Ovary (tissue), 9 donors: ENCODE data around the gene CALML4. TPM values are rescaled to one million over a fixed set of nuclear protein-coding genes. Genes with fewer than 3 reads are reported as not detected.

Experiments used
- DNase-seq, 5 donors: peaks; one replicate each; pipeline ENCODE4 v3.0.0-alpha.2; 2019 to 2020
- H3K27ac ChIP-seq, 2 donors: fragments of 200-600 bp; one replicate each; pipeline versions ENCODE4 v1.5.1 to v1.8.0; 2019 to 2022
- H3K27me3 ChIP-seq: fragments of 200-600 bp; one replicate; pipeline ENCODE4 v1.8.0; 2022
- H3K36me3 ChIP-seq: fragments of 200-600 bp; sonication (generic); one replicate; pipeline ENCODE4 v1.5.1; 2019
- H3K4me1 ChIP-seq: one replicate; pipeline ENCODE4 v1.8.1; 2013; ENCODE audit warnings: mild to moderate bottlenecking, moderate library complexity; ENCODE audit not compliant: insufficient read depth
- H3K4me3 ChIP-seq: fragments of 200-600 bp; sonication (generic); one replicate; pipeline ENCODE4 v1.5.1; 2017
- H3K9me3 ChIP-seq, 2 donors: fragments of 200-600 bp in 1 of 2; sonication (generic) in 1 of 2; one replicate each; pipeline versions ENCODE4 v1.5.1 to v1.8.1; 2013 to 2019; ENCODE audit warnings: mild to moderate bottlenecking in 1 of 2, moderate library complexity in 1 of 2
- CTCF ChIP-seq, 3 donors: fragments of 450-650 bp in 2 of 3; fragments of 200-600 bp in 1 of 3; IDR thresholded peaks; one replicate each; pipeline versions ENCODE4 v1.5.1 to v1.8.0; 2016 to 2022; ENCODE audit warnings: antibody characterized with exemption in 3 of 3, mild to moderate bottlenecking in 1 of 3
- EP300 ChIP-seq: sonication (generic); formaldehyde crosslinking; IDR thresholded peaks from one replicate; pipeline ENCODE4 v1.6.1; 2017; ENCODE audit warnings: antibody characterized with exemption
- POLR2A ChIP-seq: fragments of 450-650 bp; IDR thresholded peaks from one replicate; pipeline ENCODE4 v1.6.1; 2017; ENCODE audit warnings: antibody characterized with exemption, mild to moderate bottlenecking, moderate library complexity
- WGBS, 3 donors: extraction: QIAGEN DNeasy Blood & Tissue Kit in 1 of 3; methylation state at CpG; one replicate each; pipeline versions ENCODE4 v1.1.5 to v1.1.7; 2013 to 2017; 5-methylcytosine and 5-hydroxymethylcytosine counted together
- intact Hi-C, 4 donors: fragments of 100-400 bp; cut with DNase I; formaldehyde crosslinking; loops; one replicate each; pipeline versions ENCODE4 v1.11.0 to v1.15.1; 2022 to 2023
- polyA plus RNA-seq, 2 donors: library from polyadenylated mRNA; stranded (reverse); fragments of 200-250 nt in 1 of 2; fragments of 350-450 nt in 1 of 2; fragmentation: Illumina TruSeq in 1 of 2; extraction: RNeasy Lipid Tissue Mini Kit (QIAGEN cat#74804) in 1 of 2; gene quantifications; one replicate each; pipeline ENCODE4 v1.2.3, GENCODE V29; 2013 to 2014
- total RNA-seq, 7 donors: library from RNA; depleted of rRNA in 2 of 7; stranded (reverse); fragments of >200 nt in 2 of 7; fragmentation: NEBNext Ultra II Directional in 3 of 7; extraction: Animal tissue kit (Norgen Biotek cat#: 25700) in 3 of 7; gene quantifications; one replicate each; pipeline versions ENCODE4 v1.1.0 to v1.2.4, GENCODE V29; 2016 to 2023
- donor health status: DM: no; HTN: no; CAD: no; lungs with moderate emphysema.
- donor health status: DM: no; HTN: no; CAD: no.
- donor health status: Bipolar disorder and iron deficiency.
- donor health status: DM: yes; HTN: yes; CAD: no.
- donor health status: DM: no; HTN: no; CAD: no.
- donor health status: DM: yes; HTN: yes; CAD: no.

CALML4 gene
- total and polyA plus RNA-seq, 9 donors, result 2.5 to 9.5 (median 3.2) TPM

DNA sequence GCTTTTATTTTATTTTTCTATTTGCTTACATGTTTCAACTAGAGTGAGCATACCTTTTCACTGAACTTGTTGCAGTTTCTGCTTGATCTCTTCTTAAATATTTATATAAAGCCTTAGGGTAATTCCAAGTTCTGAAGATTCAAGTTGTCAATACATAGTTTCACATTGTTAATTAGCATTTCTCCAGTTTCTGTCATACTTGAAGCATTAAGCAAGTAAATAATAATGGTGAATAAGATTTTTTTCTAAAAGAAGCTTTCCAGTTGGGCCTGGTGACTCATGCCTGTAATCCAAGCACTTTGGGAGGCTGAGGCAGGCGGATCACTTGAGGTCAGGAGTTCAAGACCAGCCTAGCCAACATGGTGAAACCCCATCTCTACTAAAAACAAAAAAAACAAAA lies 53.9 kb downstream of the CALML4 start:
- Histone ChIP-seq H3K36me3 (no peaks in the 10 kb centered on the region), H3K4me1 (peaks cover 3% of the 10 kb centered on the region), H3K27ac (no peak overlapping the region), H3K4me3 (no peak overlapping the region), H3K9me3 (no peaks in the 10 kb centered on the region), H3K27me3 (no peaks in the 10 kb centered on the region)
- no peak for DNase-seq
- no peak for TF ChIP-seq POLR2A
- no peak for TF ChIP-seq EP300
- TF ChIP-seq CTCF (IDR thresholded peaks at IDR 0.05), result no peak
- 74 to 100% (median 85%) methylated on average over 1 of the region's 1 CpG for WGBS, 3 donors
- intact Hi-C loops, result loop anchor here in 1 of 4 donors (5.0 kb wide), 1 partner anchor 289 kb away; no protein-coding TSS in a partner anchor

GRCh38 chr15:68150187-68150586 lies 54.9 kb downstream of the CALML4 start:
- Histone ChIP-seq H3K27me3 (no peaks in the 10 kb centered on the region), H3K9me3 (no peaks in the 10 kb centered on the region), H3K36me3 (no peaks in the 10 kb centered on the region), H3K27ac (no peak overlapping the region), H3K4me1 (peaks cover 3% of the 10 kb centered on the region), H3K4me3 (no peak overlapping the region)
- DNase-seq, result no peak
- intact Hi-C loops, result loop anchor here in 1 of 4 donors (5.0 kb wide), 1 partner anchor 288 kb away; no protein-coding TSS in a partner anchor
- 25 to 43% (median 30%) methylated on average over 1 of the region's 1 CpG for WGBS, 3 donors
- TF ChIP-seq CTCF (IDR thresholded peaks at IDR 0.05) (no peak), POLR2A (no peak), EP300 (no peak)

DNA sequence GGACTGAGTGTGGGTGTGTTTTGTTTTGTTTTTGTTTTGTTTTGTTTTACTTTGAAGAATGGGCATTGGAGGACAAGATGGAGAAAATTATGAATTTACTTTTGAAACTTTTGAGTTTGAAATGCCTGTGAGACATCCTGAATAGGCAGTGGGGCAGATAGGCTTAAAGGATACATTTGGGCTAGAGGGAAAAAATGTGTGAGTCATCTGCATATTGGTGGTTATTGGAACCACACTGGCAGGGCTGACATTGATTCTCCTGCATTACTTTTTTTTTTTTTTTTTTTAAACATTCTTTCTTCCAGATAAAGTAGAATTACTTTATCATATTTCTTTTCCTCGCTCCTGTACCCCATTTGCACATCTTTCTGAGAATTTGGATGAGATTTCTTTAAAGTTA lies 56.1 kb downstream of the CALML4 start:
- 95 to 100% (median 98%) methylated on average over 1 of the region's 1 CpG for WGBS, 3 donors
- H3K27ac ChIP-seq, result no peak overlapping the region
- no peak for TF ChIP-seq EP300
- TF ChIP-seq CTCF (IDR thresholded peaks at IDR 0.05), result no peak
- no peak for TF ChIP-seq POLR2A
- peaks cover 2% of the 10 kb centered on the region for H3K4me1 ChIP-seq
- H3K27me3 ChIP-seq, result no peaks in the 10 kb centered on the region
- no peak for DNase-seq
- intact Hi-C loops, result no loop called here
- no peak overlapping the region for H3K4me3 ChIP-seq
- no peaks in the 10 kb centered on the region for H3K36me3 ChIP-seq
- H3K9me3 ChIP-seq, result no peaks in the 10 kb centered on the region

- no peak for DNase-seq
- H3K4me1 ChIP-seq, result peaks cover 2% of the 10 kb centered on the region
- H3K9me3 ChIP-seq, result no peaks in the 10 kb centered on the region
- 90 to 96% (median 93%) methylated on average over 1 of the region's 1 CpG for WGBS, 3 donors
- intact Hi-C loops, result no loop called here
- TF ChIP-seq CTCF (IDR thresholded peaks at IDR 0.05) (no peak), POLR2A (no peak)
- no peaks in the 10 kb centered on the region for H3K27me3 ChIP-seq
- no peak overlapping the region for H3K4me3 ChIP-seq
- H3K36me3 ChIP-seq, result no peaks in the 10 kb centered on the region
- no peak overlapping the region for H3K27ac ChIP-seq
These were observed 57.1 kb downstream of the CALML4 start for GRCh38 chr15:68148039-68148438.

GRCh38 chr15:68145706-68146105 lies 59.4 kb downstream of the CALML4 start:
- TF ChIP-seq POLR2A, result no peak
- no peak for TF ChIP-seq CTCF (IDR thresholded peaks at IDR 0.05)
- TF ChIP-seq EP300, result no peak
- Histone ChIP-seq H3K9me3 (no peaks in the 10 kb centered on the region), H3K36me3 (no peaks in the 10 kb centered on the region), H3K4me1 (peaks cover 3% of the 10 kb centered on the region), H3K4me3 (no peak overlapping the region), H3K27ac (no peak overlapping the region), H3K27me3 (no peaks in the 10 kb centered on the region)
- DNase-seq, result no peak
- intact Hi-C loops, result no loop called here
